GM06990 (cell line): ENCODE data around the gene ADGRD2.

Source experiments
- DNase-seq: peaks from one replicate; pipeline ENCODE4 v3.0.0-alpha.2; 2011; ENCODE audit not compliant: insufficient read length; ENCODE audit errors: extremely low read depth
- H3K27me3 ChIP-seq: replicated peaks from 2 replicates; pipeline ENCODE4 v1.6.0; 2011; ENCODE audit warnings: low read length; ENCODE audit not compliant: control insufficient read depth, insufficient read depth
- H3K36me3 ChIP-seq: 2 replicates; pipeline ENCODE4 v1.5.1; 2011; ENCODE audit warnings: low read length; ENCODE audit not compliant: control insufficient read depth, insufficient read depth
- H3K4me3 ChIP-seq: replicated peaks from 2 replicates; pipeline ENCODE4 v1.5.1; 2011; ENCODE audit warnings: low read depth, mild to moderate bottlenecking, control low read depth, low read length
- TF ChIP-seq, protein P1 (sequence below): IDR thresholded peaks from 2 replicates; pipeline ENCODE4 v1.5.1; 2011; ENCODE audit warnings: low read length, control low read depth, mild to moderate bottlenecking, inconsistent platforms; ENCODE audit not compliant: insufficient read depth, poor library complexity, severe bottlenecking

ADGRD2 gene

GRCh38 chr9:124503713-124504529, 53.7 kb downstream of the ADGRD2 start:
- Histone ChIP-seq H3K27me3 (peaks cover 2% of the 10 kb centered on the region; the same call in 1 of the 2 replicates), H3K36me3 (no peaks in the 10 kb centered on the region), H3K4me3 (no peak overlapping the region)
- TF ChIP-seq, protein P1, sequence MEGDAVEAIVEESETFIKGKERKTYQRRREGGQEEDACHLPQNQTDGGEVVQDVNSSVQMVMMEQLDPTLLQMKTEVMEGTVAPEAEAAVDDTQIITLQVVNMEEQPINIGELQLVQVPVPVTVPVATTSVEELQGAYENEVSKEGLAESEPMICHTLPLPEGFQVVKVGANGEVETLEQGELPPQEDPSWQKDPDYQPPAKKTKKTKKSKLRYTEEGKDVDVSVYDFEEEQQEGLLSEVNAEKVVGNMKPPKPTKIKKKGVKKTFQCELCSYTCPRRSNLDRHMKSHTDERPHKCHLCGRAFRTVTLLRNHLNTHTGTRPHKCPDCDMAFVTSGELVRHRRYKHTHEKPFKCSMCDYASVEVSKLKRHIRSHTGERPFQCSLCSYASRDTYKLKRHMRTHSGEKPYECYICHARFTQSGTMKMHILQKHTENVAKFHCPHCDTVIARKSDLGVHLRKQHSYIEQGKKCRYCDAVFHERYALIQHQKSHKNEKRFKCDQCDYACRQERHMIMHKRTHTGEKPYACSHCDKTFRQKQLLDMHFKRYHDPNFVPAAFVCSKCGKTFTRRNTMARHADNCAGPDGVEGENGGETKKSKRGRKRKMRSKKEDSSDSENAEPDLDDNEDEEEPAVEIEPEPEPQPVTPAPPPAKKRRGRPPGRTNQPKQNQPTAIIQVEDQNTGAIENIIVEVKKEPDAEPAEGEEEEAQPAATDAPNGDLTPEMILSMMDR = no peak
- no peak for DNase-seq

DNA sequence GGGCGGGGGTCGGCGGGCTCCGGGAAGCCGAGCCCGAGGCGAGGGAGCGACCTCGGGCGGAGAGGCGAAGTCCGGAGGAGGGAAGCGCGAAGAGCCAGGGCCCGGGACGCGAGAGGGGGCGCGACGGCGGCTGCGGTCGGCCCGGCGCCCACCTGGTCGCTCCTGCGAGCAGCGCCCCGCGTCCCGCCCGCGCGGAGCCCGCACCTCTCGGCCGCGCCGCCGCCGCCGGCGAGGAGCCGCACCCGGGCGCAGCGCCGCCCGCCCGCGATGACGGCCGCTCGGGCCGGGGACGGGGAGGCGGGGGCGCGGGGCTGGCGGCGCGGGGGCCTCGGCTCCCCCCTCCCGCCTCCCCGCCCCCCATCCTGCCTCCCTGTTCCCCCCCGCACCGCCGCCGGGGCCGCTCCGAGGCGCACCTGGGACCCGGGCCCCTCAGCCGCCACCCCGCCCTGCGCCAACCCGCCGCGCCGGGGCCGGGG, 54.3 kb downstream of the ADGRD2 start:
- H3K36me3 ChIP-seq = no peaks in the 10 kb centered on the region
- TF ChIP-seq, protein P1 = no peak
- H3K27me3 ChIP-seq = peaks cover 2% of the 10 kb centered on the region; the same call in 1 of the 2 replicates
- H3K4me3 ChIP-seq = no peak overlapping the region
- no peak for DNase-seq

GRCh38 chr9:124505006-124505900, 55.0 kb downstream of the ADGRD2 start:
- no peaks in the 10 kb centered on the region for H3K36me3 ChIP-seq
- TF ChIP-seq, protein P1 = no peak
- no peak overlapping the region for H3K4me3 ChIP-seq
- DNase-seq = no peak
- H3K27me3 ChIP-seq = peaks cover 2% of the 10 kb centered on the region; the same call in 1 of the 2 replicates

GRCh38 chr9:124505901-124506346, 55.7 kb downstream of the ADGRD2 start:
- Histone ChIP-seq H3K36me3 (no peaks in the 10 kb centered on the region), H3K4me3 (no peak overlapping the region), H3K27me3 (peaks cover 2% of the 10 kb centered on the region; the same call in 1 of the 2 replicates)
- TF ChIP-seq, protein P1 = no peak
- no peak for DNase-seq

- Histone ChIP-seq H3K27me3 (peaks cover 2% of the 10 kb centered on the region; the same call in 1 of the 2 replicates), H3K36me3 (no peaks in the 10 kb centered on the region), H3K4me3 (no peak overlapping the region)
- TF ChIP-seq, protein P1 = no peak
- no peak for DNase-seq
Observed at GRCh38 chr9:124506433-124506832, 56.2 kb downstream of the ADGRD2 start.
